Measurements from ENCODE around the gene PXDN.

DNA sequence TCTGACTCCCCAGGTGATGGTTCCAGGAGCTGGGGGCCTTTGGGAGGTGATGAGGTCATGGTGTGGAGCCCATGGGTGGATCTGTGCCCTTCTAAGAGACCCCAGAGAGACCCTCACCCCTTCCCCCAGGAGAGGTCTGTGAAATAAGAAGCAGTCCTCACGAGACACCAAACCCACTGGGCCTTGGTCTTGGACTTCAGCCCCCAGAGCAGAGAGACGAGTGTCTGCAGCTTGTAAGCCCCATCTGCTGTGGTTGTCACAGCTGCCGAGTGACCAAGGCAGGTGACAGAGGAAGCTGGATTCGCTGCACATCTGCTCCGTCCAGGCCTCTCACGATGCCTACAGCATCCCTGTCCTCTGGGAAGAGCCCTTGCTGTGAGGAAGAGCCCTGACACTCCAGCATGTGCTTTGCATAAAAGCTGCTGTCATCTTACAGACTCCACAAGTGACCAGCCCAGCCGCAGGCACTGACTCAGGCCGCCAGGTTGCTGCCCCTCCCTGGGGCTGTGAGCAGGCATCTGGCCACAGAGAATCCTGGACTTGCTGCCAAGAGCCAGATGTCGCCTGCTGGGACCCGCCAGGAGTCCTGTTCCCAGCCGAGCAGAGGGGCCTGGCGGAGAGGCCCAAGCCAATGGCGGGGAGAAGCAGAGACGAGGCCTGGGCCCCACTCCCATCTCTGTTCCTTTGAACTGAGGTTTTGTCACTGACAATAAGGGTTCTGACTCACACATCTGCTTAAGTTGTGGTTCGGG, 150.8 kb downstream of the PXDN start:
- TF ChIP-seq, protein P1, sequence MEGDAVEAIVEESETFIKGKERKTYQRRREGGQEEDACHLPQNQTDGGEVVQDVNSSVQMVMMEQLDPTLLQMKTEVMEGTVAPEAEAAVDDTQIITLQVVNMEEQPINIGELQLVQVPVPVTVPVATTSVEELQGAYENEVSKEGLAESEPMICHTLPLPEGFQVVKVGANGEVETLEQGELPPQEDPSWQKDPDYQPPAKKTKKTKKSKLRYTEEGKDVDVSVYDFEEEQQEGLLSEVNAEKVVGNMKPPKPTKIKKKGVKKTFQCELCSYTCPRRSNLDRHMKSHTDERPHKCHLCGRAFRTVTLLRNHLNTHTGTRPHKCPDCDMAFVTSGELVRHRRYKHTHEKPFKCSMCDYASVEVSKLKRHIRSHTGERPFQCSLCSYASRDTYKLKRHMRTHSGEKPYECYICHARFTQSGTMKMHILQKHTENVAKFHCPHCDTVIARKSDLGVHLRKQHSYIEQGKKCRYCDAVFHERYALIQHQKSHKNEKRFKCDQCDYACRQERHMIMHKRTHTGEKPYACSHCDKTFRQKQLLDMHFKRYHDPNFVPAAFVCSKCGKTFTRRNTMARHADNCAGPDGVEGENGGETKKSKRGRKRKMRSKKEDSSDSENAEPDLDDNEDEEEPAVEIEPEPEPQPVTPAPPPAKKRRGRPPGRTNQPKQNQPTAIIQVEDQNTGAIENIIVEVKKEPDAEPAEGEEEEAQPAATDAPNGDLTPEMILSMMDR (conservative IDR thresholded peaks at IDR 0.05; ENCODE audit: low read depth, low read length), result no peak
- TF ChIP-seq POLR2A (IDR thresholded peaks at IDR 0.05; ENCODE audit: low read depth, low read length), result no peak
- TF ChIP-seq NFE2L2 (IDR thresholded peaks at IDR 0.05; ENCODE audit: low read depth, low read length), result no peak; the same call in 1 of the 2 replicates
- TF ChIP-seq CHD1 (IDR thresholded peaks at IDR 0.05; ENCODE audit: low read depth, low read length), result no peak
